Lower lobe of right lung (tissue), 2 donors: ENCODE data around the gene MRPL20. TPM values are rescaled to one million over a fixed set of nuclear protein-coding genes. Genes with fewer than 3 reads are reported as not detected.
"Not testable (repeated sequence)": the region's sequence is repeated elsewhere in the genome, so short reads cannot be mapped to it uniquely, and the experiment has no call there.

Source experiments
- ATAC-seq, 2 donors: fragments of 200-7000 bp; cut with Tn5 transposase; one replicate each; pipeline ENCODE4 v1.9.1; 2020 to 2022; ENCODE audit warnings: mild to moderate bottlenecking in 2 of 2, moderate library complexity in 2 of 2
- DNase-seq: peaks from one replicate; pipeline ENCODE4 v3.0.0-alpha.2; 2020
- H3K27ac ChIP-seq: fragments of 200-600 bp; one replicate; pipeline ENCODE4 v1.8.0; 2022
- H3K27me3 ChIP-seq: fragments of 200-600 bp; one replicate; pipeline ENCODE4 v1.8.0; 2022; ENCODE audit warnings: low read depth
- H3K36me3 ChIP-seq: fragments of 200-600 bp; one replicate; pipeline ENCODE4 v1.8.0; 2022; ENCODE audit warnings: mild to moderate bottlenecking
- H3K4me1 ChIP-seq: fragments of 200-600 bp; one replicate; pipeline ENCODE4 v1.8.0; 2022
- H3K4me3 ChIP-seq: fragments of 200-600 bp; one replicate; pipeline ENCODE4 v1.8.0; 2022; ENCODE audit warnings: mild to moderate bottlenecking
- H3K9me3 ChIP-seq: fragments of 200-600 bp; one replicate; pipeline ENCODE4 v1.8.0; 2022
- CTCF ChIP-seq: fragments of 200-600 bp; IDR thresholded peaks from one replicate; pipeline ENCODE4 v1.8.0; 2022; ENCODE audit warnings: antibody characterized with exemption, mild to moderate bottlenecking
- intact Hi-C: fragments of 100-400 bp; cut with DNase I; formaldehyde crosslinking; loops from one replicate; pipeline ENCODE4 v1.11.0; 2022
- total RNA-seq: library from RNA; stranded (reverse); fragmentation: NEBNext Ultra II Directional; extraction: Animal tissue kit (Norgen Biotek cat#: 25700); gene quantifications from one replicate; pipeline ENCODE4 v1.2.1, GENCODE V29; 2021
- donor health status: DM: no; HTN: yes; CAD: no; lungs with severe emphysema.

Gene MRPL20
- total RNA-seq, 1 donor from 2014 or later = 79.8 TPM

GRCh38 chr1:1430992-1431844, 24.1 kb upstream of the MRPL20 start:
- ATAC-seq = no peak
- H3K27me3 ChIP-seq = peaks cover 11% of the 10 kb centered on the region
- peak overlapping the region; percentile 21 for H3K4me3 ChIP-seq
- DNase-seq = no peak
- no peaks in the 10 kb centered on the region for H3K9me3 ChIP-seq
- peaks cover 68% of the 10 kb centered on the region for H3K4me1 ChIP-seq
- intact Hi-C loops = no loop called here
- peak overlapping the region; percentile 89 for H3K27ac ChIP-seq
- TF ChIP-seq CTCF = no peak
- H3K36me3 ChIP-seq = no peaks in the 10 kb centered on the region

- DNase-seq = peak; percentile 78
- Histone ChIP-seq H3K9me3 (no peaks in the 10 kb centered on the region), H3K36me3 (no peaks in the 10 kb centered on the region), H3K4me1 (peaks cover 63% of the 10 kb centered on the region), H3K4me3 (peak overlapping the region; percentile 21), H3K27ac (peak overlapping the region; percentile 89), H3K27me3 (peaks cover 9% of the 10 kb centered on the region)
- peak; percentile 34 for ATAC-seq
- intact Hi-C loops = no loop called here
- TF ChIP-seq CTCF = peak; percentile 24
These were observed 23.3 kb upstream of the MRPL20 start for GRCh38 chr1:1430114-1430982.

- H3K27me3 ChIP-seq = peaks cover 9% of the 10 kb centered on the region
- DNase-seq = no peak
- H3K27ac ChIP-seq = peak overlapping the region; percentile 89
These were observed 22.6 kb upstream of the MRPL20 start for GRCh38 chr1:1429671-1430073.

GRCh38 chr1:1428967-1429366, 21.9 kb upstream of the MRPL20 start:
- H3K36me3 ChIP-seq, H3K27me3 ChIP-seq, DNase-seq, H3K27ac ChIP-seq, H3K9me3 ChIP-seq, H3K4me3 ChIP-seq, intact Hi-C loops, ATAC-seq: not testable (repeated sequence)
- H3K4me1 ChIP-seq = peaks cover 50% of the 10 kb centered on the region

More at GRCh38 chr1:1429671-1430073, 22.6 kb upstream of the MRPL20 start:
- no peak for ATAC-seq
- TF ChIP-seq CTCF = no peak
- Histone ChIP-seq H3K4me1 (peaks cover 57% of the 10 kb centered on the region), H3K4me3 (no peak overlapping the region), H3K9me3 (no peaks in the 10 kb centered on the region), H3K36me3 (no peaks in the 10 kb centered on the region)
- intact Hi-C loops = no loop called here

- ATAC-seq (no peak), DNase-seq (peak; percentile 46)
- TF ChIP-seq CTCF = no peak
- intact Hi-C loops = no loop called here
- H3K36me3 ChIP-seq = no peaks in the 10 kb centered on the region
- H3K4me1 ChIP-seq = peaks cover 42% of the 10 kb centered on the region
- H3K27me3 ChIP-seq = peaks cover 4% of the 10 kb centered on the region
- H3K4me3 ChIP-seq = no peak overlapping the region
- H3K27ac ChIP-seq = no peak overlapping the region
- no peaks in the 10 kb centered on the region for H3K9me3 ChIP-seq
These were observed 21.1 kb upstream of the MRPL20 start for GRCh38 chr1:1428174-1428573.
